Endometrial microvascular endothelial cells (primary cell): Measurements from ENCODE around the gene EFNB2. TPM values are rescaled to one million over a fixed set of nuclear protein-coding genes. Genes with fewer than 3 reads are reported as not detected.

Experiments used
- in situ Hi-C: cut with HindIII; loops from 2 replicates; pipeline ENCODE4 v1.10.0; 2017; ENCODE audit warnings: low sequenced_read_pairs, low pct_unique_long_range_greater_than_20kb; ENCODE audit errors: inconsistent ontology term
- total RNA-seq: library from RNA; depleted of rRNA; stranded (reverse); fragments of >200 nt; gene quantifications from one replicate; pipeline ENCODE4 v1.2.3, GENCODE V29; 2015; ENCODE audit errors: inconsistent ontology term

EFNB2 gene
- total RNA-seq, 1 donor from 2014 or later = 29.5 TPM

- in situ Hi-C loops = no loop called here
Observed at GRCh38 chr13:106474912-106475311, 60.5 kb downstream of the EFNB2 start.

DNA sequence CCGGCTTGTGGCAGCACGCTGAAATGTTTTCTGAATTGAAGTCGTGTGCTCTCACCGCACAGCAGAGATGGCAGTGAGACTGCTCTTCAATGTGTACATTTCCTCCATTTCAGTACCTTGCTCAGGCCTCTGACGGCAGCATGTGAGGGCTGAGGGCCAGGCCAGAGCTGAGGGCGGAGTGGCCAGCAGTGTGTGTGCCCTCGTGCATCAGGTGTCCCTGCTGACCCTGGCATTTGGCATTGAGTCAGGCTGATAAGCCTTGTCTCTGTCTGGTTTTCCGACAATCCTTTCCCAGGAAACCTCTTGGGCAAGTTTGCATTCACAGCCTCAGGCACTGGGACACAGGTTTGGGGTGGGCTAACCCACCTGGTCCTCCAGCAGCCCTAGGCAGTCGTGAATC is 62.3 kb downstream of the EFNB2 start:
- in situ Hi-C loops = no loop called here

DNA sequence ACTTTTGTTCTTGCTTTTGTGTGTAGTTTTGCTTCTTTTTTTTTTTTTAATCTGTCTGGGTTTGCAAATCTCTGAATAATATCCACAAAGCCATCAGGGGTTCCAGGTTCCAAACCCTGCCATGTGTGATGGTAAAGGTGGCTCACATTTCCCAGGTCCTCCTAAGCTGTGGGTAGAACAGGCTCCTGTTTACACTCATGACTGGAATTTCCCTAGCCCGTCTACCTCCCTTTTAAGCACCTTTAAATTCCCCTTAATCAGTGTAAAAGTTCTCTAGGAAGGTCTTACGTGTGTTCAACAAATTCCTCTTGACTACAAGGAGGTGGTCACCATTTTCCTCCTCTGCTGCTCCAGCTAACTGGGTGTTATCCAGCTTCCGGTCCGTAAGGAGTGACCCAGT is 62.8 kb downstream of the EFNB2 start:
- in situ Hi-C loops = no loop called here

GRCh38 chr13:106471957-106472543 is 63.4 kb downstream of the EFNB2 start:
- in situ Hi-C loops = no loop called here

GRCh38 chr13:106470576-106470975 is 64.9 kb downstream of the EFNB2 start:
- in situ Hi-C loops = no loop called here

DNA sequence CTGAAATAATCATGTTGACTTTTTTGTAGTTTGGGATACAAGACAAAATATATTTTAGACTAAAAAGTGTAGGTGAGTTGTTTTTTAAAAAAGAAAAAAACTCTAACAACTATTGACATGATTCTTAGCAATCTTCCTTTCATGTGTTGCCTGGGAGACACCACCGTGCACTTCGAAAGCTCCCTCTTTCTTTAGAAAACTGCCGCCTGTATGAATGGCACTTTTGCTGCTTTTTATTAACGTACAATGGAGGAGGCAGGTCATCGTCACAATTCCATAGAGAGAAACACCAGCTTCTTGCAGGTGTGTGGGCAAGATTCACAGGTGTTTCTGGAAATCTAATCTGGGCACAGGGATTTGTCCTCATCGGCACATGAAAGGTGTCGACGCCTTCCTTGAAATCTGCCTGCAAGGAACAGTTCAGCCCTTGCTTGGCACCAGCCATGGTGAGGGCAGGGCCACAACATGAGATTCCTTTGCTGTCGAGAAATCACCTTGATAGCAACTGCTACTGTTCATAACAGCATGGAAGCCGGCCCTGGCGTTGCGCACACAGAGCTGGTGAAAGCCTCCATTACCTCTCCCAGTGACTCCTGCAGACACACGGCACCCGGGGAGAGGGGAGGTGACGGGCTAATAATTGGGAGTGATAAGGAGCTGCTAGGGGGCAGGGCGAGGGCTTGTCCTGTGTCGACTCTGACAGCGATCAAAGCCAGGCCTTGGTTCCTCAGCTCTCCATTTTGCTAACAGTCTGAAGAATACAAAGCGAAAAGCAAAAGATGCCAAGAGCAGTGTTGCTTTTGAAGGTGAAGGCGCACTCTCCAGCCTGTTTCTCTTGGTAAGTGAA is 66.5 kb downstream of the EFNB2 start:
- in situ Hi-C loops = no loop called here

- in situ Hi-C loops = no loop called here
Observed at GRCh38 chr13:106468207-106468606, 67.3 kb downstream of the EFNB2 start.

DNA sequence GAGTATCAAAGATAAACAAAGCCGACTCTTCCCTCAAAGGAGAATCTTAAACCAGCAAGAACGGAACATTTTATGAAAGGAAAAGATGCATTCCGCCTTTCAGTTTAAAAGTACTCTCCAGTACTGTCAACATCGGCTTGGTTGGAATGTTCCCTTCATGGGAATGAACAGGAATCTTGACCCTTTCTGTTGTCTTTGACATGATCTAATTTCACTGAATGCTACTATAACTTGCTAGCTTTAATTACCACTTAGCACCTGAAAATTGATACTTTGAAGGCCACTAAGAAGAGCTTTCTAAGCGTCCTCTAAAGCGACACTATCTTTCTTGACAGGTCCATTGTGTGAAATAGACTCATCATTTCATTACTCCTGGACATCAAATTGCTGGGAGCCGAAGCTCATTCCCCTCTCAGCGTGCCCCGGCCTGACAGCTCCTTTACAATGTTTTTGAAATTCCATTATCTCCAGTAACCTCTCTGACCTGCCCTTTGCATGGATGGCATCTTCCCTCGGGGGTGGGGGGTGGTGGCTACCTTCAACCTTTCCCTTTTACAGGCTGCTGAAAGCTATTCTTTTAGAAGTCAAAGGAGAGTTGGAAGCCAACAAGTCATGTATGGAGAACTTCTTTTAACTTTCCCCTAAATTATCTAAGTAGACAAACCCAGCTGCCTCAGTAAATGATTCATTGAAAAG is 67.9 kb downstream of the EFNB2 start:
- in situ Hi-C loops = no loop called here

- in situ Hi-C loops = no loop called here
Observed at GRCh38 chr13:106466691-106467426, 68.6 kb downstream of the EFNB2 start.

DNA sequence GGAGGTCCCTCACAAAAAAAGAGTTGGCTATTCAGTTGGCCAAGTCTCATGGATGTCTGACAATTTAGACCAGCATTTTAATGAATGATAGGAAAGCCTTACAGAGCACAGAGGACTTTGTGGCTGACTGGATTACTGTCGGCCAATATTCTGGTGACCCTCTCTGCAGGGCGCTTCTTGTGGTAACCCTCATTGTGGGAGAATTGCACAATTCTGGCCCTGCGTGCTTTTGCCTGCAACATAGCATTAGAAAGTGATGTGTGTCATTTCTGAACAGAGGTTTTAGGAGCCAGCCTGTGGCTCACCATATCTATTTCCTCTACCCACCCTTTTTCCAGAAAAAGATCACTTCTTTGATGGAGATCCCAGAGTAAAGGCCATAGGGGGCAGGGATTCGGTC is 71.4 kb downstream of the EFNB2 start:
- in situ Hi-C loops = no loop called here

GRCh38 chr13:106462710-106463109 is 72.8 kb downstream of the EFNB2 start:
- in situ Hi-C loops = no loop called here

GRCh38 chr13:106455777-106456176 is 79.7 kb downstream of the EFNB2 start:
- in situ Hi-C loops = no loop called here

- in situ Hi-C loops = no loop called here
Observed at GRCh38 chr13:106455190-106455589, 80.3 kb downstream of the EFNB2 start.

DNA sequence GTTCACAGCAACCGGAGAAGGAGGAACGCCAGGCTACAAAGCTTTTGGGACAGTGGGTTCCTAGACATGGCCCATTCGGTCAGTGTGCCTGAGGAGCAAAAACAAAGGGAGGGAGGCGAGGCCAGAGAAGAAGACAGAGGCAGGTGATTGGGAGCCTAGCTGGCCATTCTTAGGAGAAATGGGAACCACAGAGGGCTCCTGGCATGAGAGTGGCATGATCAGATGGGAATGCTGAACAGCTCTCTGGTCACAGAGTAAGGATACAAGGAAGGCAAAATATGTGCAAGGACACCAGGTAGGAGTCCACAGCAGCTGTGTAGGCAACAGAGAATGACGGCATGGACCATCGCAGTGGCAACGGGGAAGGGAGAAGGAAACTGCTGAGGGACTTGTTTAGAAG is 82.4 kb downstream of the EFNB2 start:
- in situ Hi-C loops = no loop called here

DNA sequence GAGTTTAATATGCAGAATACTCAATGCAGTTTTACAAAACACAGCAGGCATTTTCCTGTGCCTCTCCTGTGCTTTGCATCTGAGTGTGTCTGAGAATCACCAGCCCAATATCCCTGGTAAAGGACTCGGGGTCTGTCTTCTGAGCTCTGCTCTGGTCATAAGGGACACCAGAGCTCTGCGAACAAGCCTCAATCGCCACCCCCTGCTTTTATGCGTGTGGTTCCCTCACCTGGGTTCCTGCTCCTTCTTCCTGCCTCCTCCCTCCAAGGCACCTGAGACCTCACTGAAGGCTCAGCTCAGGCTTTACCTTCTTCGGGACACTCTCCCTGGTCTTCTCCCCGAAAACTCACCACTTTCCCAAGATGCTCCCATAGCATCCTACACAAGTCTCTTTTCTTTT is 84.5 kb downstream of the EFNB2 start:
- in situ Hi-C loops = no loop called here

- in situ Hi-C loops = no loop called here
Observed at GRCh38 chr13:106449096-106449495, 86.4 kb downstream of the EFNB2 start.

DNA sequence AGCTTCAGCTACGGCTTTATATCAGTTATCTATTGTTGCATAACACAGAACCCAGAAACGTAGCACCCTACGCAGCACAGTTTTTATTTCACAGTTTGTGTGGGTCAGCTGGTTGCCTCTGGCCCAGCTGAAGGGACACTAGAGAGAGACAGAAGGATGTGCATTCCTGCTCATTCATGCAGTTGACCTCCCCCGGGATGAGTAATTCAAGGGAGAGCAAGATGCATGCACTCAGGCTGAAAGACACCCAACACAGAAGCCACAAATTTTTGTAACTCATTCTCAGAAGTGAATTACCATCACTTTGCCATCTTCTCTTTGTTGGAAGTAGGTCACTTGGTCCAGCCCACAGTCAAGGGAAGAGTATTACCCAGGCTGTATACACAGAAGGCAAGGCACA is 89.5 kb downstream of the EFNB2 start:
- in situ Hi-C loops = no loop called here

- in situ Hi-C loops = no loop called here
Observed at GRCh38 chr13:106443607-106444322, 91.7 kb downstream of the EFNB2 start.

GRCh38 chr13:106440866-106441265 is 94.6 kb downstream of the EFNB2 start:
- in situ Hi-C loops = no loop called here
